Liver (tissue), 3 donors: ENCODE data around the gene CNOT11.

Experiments
- CTCF ChIP-seq: fragments of 150-350 bp; IDR thresholded peaks from 2 replicates; pipeline ENCODE4 v1.5.1; 2017; ENCODE audit warnings: improper control_type of control experiment, low read depth, low read length; ENCODE audit not compliant: missing input control
- EGR1 ChIP-seq, 2 donors: IDR thresholded peaks; 2 replicates each; pipeline ENCODE4 v1.6.1; 2016 to 2018; ENCODE audit warnings: antibody characterized with exemption in 2 of 2, low read depth in 2 of 2
- GABPA ChIP-seq, 2 donors: IDR thresholded peaks in 1 of 2; conservative IDR thresholded peaks in 1 of 2; 2 replicates each; pipeline ENCODE4 v1.6.1; 2016; ENCODE audit warnings: antibody characterized with exemption in 2 of 2, mild to moderate bottlenecking in 1 of 2, moderate library complexity in 1 of 2
- RXRA ChIP-seq, 2 donors: IDR thresholded peaks; 2 replicates each; pipeline ENCODE4 v1.6.1; 2017 to 2018; ENCODE audit warnings: antibody characterized with exemption in 2 of 2, mild to moderate bottlenecking in 1 of 2
- donor health status: healthy.
- donor health status: healthy.

- no peak for TF ChIP-seq CTCF
- no peak for TF ChIP-seq EGR1 (IDR thresholded peaks at IDR 0.05; ENCODE audit: low read depth in 2 of 2)
- no peak for TF ChIP-seq GABPA (IDR thresholded peaks at IDR 0.05 in 1 of 2, conservative IDR thresholded peaks at IDR 0.05 in 1 of 2)
- no peak for TF ChIP-seq RXRA (IDR thresholded peaks at IDR 0.05)
Observed at GRCh38 chr2:101262142-101262541, 9.5 kb downstream of the CNOT11 start.
